SK-N-SH treated with all-trans-retinoic acid at 6 μM for 48 hours (cell line): Measurements from ENCODE around the gene FEV.
A peak's percentile ranks its signal among the peaks of the same experiment; 100 is the strongest.

Source experiments
- ATAC-seq: fragments of 200-7000 bp; cut with Tn5 transposase; 3 replicates; pipeline ENCODE4 v1.9.1; 2020; ENCODE audit warnings: mild to moderate bottlenecking, moderate library complexity
- ARNTL ChIP-seq: fragments of 450-650 bp; formaldehyde crosslinking; IDR thresholded peaks from 2 replicates; pipeline ENCODE4 v1.5.0; 2020; ENCODE audit warnings: low read depth, mild to moderate bottlenecking, moderate library complexity, borderline replicate concordance
- BACH2 ChIP-seq: fragments of 250-450 bp; sonication (Bioruptor Pico); IDR thresholded peaks from 2 replicates; pipeline ENCODE4 v1.9.0; 2021; ENCODE audit warnings: mild to moderate bottlenecking, borderline replicate concordance
- CREB5 ChIP-seq: fragments of 250-450 bp; sonication (Bioruptor Pico); IDR thresholded peaks from 2 replicates; pipeline ENCODE4 v1.5.1; 2020; ENCODE audit warnings: low read depth, mild to moderate bottlenecking, moderate library complexity
- CSDC2 ChIP-seq: fragments of 250-450 bp; sonication (Bioruptor Pico); IDR thresholded peaks from 2 replicates; pipeline ENCODE4 v1.5.0; 2020; ENCODE audit warnings: mild to moderate bottlenecking, moderate library complexity
- CSRNP3 ChIP-seq: fragments of 250-450 bp; sonication (Bioruptor Pico); IDR thresholded peaks from 2 replicates; pipeline ENCODE4 v1.5.1; 2021; ENCODE audit warnings: mild to moderate bottlenecking, moderate library complexity
- ESRRG ChIP-seq: fragments of 250-450 bp; sonication (Bioruptor Pico); IDR thresholded peaks from 2 replicates; pipeline ENCODE4 v1.6.1; 2021; ENCODE audit warnings: mild to moderate bottlenecking
- GLIS3 ChIP-seq: fragments of 250-450 bp; sonication (Bioruptor Pico); IDR thresholded peaks from 2 replicates; pipeline ENCODE4 v1.5.0; 2020; ENCODE audit warnings: mild to moderate bottlenecking, moderate library complexity
- ISL1 ChIP-seq: fragments of 250-450 bp; sonication (Bioruptor Pico); IDR thresholded peaks from 2 replicates; pipeline ENCODE4 v2.1.2; 2022; ENCODE audit warnings: mild to moderate bottlenecking, moderate library complexity
- OSR1 ChIP-seq: fragments of 250-450 bp; sonication (Bioruptor Pico); IDR thresholded peaks from 2 replicates; pipeline ENCODE4 v1.8.0; 2022; ENCODE audit warnings: moderate library complexity, mild to moderate bottlenecking, inconsistent platforms
- PATZ1 ChIP-seq: fragments of 250-450 bp; sonication (Bioruptor Pico); IDR thresholded peaks from 2 replicates; pipeline ENCODE4 v1.8.0; 2020; ENCODE audit warnings: mild to moderate bottlenecking, moderate library complexity, borderline replicate concordance
- POU6F1 ChIP-seq: fragments of 250-450 bp; sonication (Bioruptor Pico); IDR thresholded peaks from 2 replicates; pipeline ENCODE4 v1.8.0; 2021; ENCODE audit warnings: low read depth, mild to moderate bottlenecking, moderate library complexity, borderline replicate concordance
- PPARA ChIP-seq: fragments of 250-450 bp; sonication (Bioruptor Pico); IDR thresholded peaks from 2 replicates; pipeline ENCODE4 v1.5.0; 2020; ENCODE audit warnings: mild to moderate bottlenecking, borderline replicate concordance
- RARB ChIP-seq: fragments of 250-450 bp; sonication (Bioruptor Pico); IDR thresholded peaks from 2 replicates; pipeline ENCODE4 v1.8.0; 2021; ENCODE audit warnings: mild to moderate bottlenecking, moderate library complexity
- SNAI2 ChIP-seq: fragments of 250-450 bp; sonication (Bioruptor Pico); IDR thresholded peaks from 2 replicates; pipeline ENCODE4 v1.5.0; 2020; ENCODE audit warnings: mild to moderate bottlenecking, moderate library complexity
- TCF4 ChIP-seq: fragments of 250-450 bp; sonication (Bioruptor Pico); IDR thresholded peaks from 2 replicates; pipeline ENCODE4 v1.8.0; 2021; ENCODE audit warnings: mild to moderate bottlenecking, moderate library complexity, borderline replicate concordance
- TOX ChIP-seq: fragments of 250-450 bp; sonication (Bioruptor Pico); IDR thresholded peaks from 2 replicates; pipeline ENCODE4 v1.8.0; 2021; ENCODE audit warnings: mild to moderate bottlenecking, moderate library complexity, borderline replicate concordance
- TSHZ2 ChIP-seq: fragments of 250-450 bp; sonication (Bioruptor Pico); IDR thresholded peaks from 2 replicates; pipeline ENCODE4 v1.5.0; 2020; ENCODE audit warnings: mild to moderate bottlenecking, moderate library complexity
- ZC3H10 ChIP-seq: fragments of 250-450 bp; sonication (Bioruptor Pico); IDR thresholded peaks from 2 replicates; pipeline ENCODE4 v1.5.1; 2021; ENCODE audit warnings: mild to moderate bottlenecking, moderate library complexity
- ZFP3 ChIP-seq: fragments of 250-450 bp; sonication (Bioruptor Pico); IDR thresholded peaks from 2 replicates; pipeline ENCODE4 v1.5.0; 2020; ENCODE audit warnings: mild to moderate bottlenecking, moderate library complexity
- ZFP30 ChIP-seq: fragments of 450-650 bp; formaldehyde crosslinking; IDR thresholded peaks from 2 replicates; pipeline ENCODE4 v1.5.0; 2022; ENCODE audit warnings: mild to moderate bottlenecking, moderate library complexity
- ZNF565 ChIP-seq: fragments of 450-650 bp; formaldehyde crosslinking; conservative IDR thresholded peaks from 2 replicates; pipeline ENCODE4 v1.5.0; 2020; ENCODE audit warnings: low read depth, mild to moderate bottlenecking, moderate library complexity
- ZNF70 ChIP-seq: fragments of 450-650 bp; formaldehyde crosslinking; IDR thresholded peaks from 2 replicates; pipeline ENCODE4 v1.5.0; 2020; ENCODE audit warnings: mild to moderate bottlenecking, moderate library complexity
- ZNF8 ChIP-seq: fragments of 450-650 bp; formaldehyde crosslinking; IDR thresholded peaks from 2 replicates; pipeline ENCODE4 v1.5.0; 2020; ENCODE audit warnings: mild to moderate bottlenecking, moderate library complexity

FEV gene

GRCh38 chr2:219003979-219004378 lies 19.0 kb upstream of the FEV start:
- no peak for ATAC-seq
- no peak for TF ChIP-seq TOX (CRISPR knock-in tag)
- TF ChIP-seq TCF4 (CRISPR knock-in tag) = no peak

GRCh38 chr2:219003267-219003634 lies 18.3 kb upstream of the FEV start:
- TF ChIP-seq ZFP30 (CRISPR knock-in tag) (no peak), SNAI2 (CRISPR knock-in tag) (no peak), PPARA (CRISPR knock-in tag) (no peak), ZC3H10 (CRISPR knock-in tag) (no peak)
- ATAC-seq = no peak

GRCh38 chr2:219002395-219003266 lies 17.6 kb upstream of the FEV start:
- TF ChIP-seq TSHZ2 (CRISPR knock-in tag) (no peak), ZNF70 (no peak), PATZ1 (CRISPR knock-in tag) (no peak), ZC3H10 (CRISPR knock-in tag) (no peak), SNAI2 (CRISPR knock-in tag) (no peak), ZFP3 (CRISPR knock-in tag) (no peak), POU6F1 (CRISPR knock-in tag) (no peak), PPARA (CRISPR knock-in tag) (no peak), CSDC2 (CRISPR knock-in tag) (no peak), OSR1 (CRISPR knock-in tag) (no peak), ZNF565 (no peak), ZFP30 (CRISPR knock-in tag) (no peak), BACH2 (no peak), TOX (CRISPR knock-in tag) (no peak), ZNF8 (CRISPR knock-in tag) (no peak), ARNTL (CRISPR knock-in tag) (no peak), ESRRG (CRISPR knock-in tag) (no peak)
- ATAC-seq = peak; percentile 89

- no peak for ATAC-seq
- TF ChIP-seq SNAI2 (CRISPR knock-in tag) (no peak), TCF4 (CRISPR knock-in tag) (no peak), BACH2 (no peak), CSRNP3 (no peak), CREB5 (CRISPR knock-in tag) (no peak), RARB (CRISPR knock-in tag) (no peak), PPARA (CRISPR knock-in tag) (no peak), ZFP30 (CRISPR knock-in tag) (no peak), ISL1 (CRISPR knock-in tag) (no peak), OSR1 (CRISPR knock-in tag) (no peak), GLIS3 (CRISPR knock-in tag) (no peak), ZNF8 (CRISPR knock-in tag) (no peak), ZNF70 (no peak), ZC3H10 (CRISPR knock-in tag) (no peak), TOX (CRISPR knock-in tag) (no peak), ZFP3 (CRISPR knock-in tag) (no peak)
Measured at GRCh38 chr2:219001577-219002394, 16.8 kb upstream of the FEV start.
